Gastrocnemius medialis (tissue), 4 donors: ENCODE data around the gene SMOC1. TPM values are rescaled to one million over a fixed set of nuclear protein-coding genes. Genes with fewer than 3 reads are reported as not detected.

Experiments
- ATAC-seq, 2 donors: fragments of 150-250 bp; one replicate each; pipeline ENCODE4 v1.9.1; 2016
- DNase-seq, 2 donors: peaks; one replicate each; pipeline ENCODE4 v3.0.0-alpha.2; 2019
- H3K27ac ChIP-seq, 4 donors: fragments of 200-600 bp; sonication (generic); 1 replicate in 1 of 4; 2 replicates in 3 of 4; pipeline ENCODE4 v1.5.1; 2016 to 2018; ENCODE audit warnings: mild to moderate bottlenecking in 2 of 4, moderate library complexity in 1 of 4
- H3K27me3 ChIP-seq, 3 donors: fragments of 200-600 bp; sonication (generic) in 2 of 3; 1 replicate in 1 of 3; 2 replicates in 2 of 3; pipeline versions ENCODE4 v1.5.1 to v1.6.0; 2016 to 2019; ENCODE audit warnings: mild to moderate bottlenecking in 1 of 3, moderate library complexity in 1 of 3
- H3K36me3 ChIP-seq, 2 donors: fragments of 200-600 bp; sonication (generic) in 1 of 2; one replicate each; pipeline ENCODE4 v1.5.1; 2017 to 2018
- H3K4me1 ChIP-seq, 2 donors: fragments of 200-600 bp; sonication (generic) in 1 of 2; one replicate each; pipeline ENCODE4 v1.5.1; 2016 to 2017; ENCODE audit warnings: mild to moderate bottlenecking in 2 of 2
- H3K4me3 ChIP-seq, 4 donors: fragments of 200-600 bp; sonication (generic) in 3 of 4; 1 replicate in 1 of 4; 2 replicates in 3 of 4; pipeline ENCODE4 v1.5.1; 2016 to 2019; ENCODE audit warnings: mild to moderate bottlenecking in 2 of 4
- H3K9me3 ChIP-seq, 3 donors: fragments of 200-600 bp; sonication (generic) in 2 of 3; 1 replicate in 1 of 3; 2 replicates in 2 of 3; pipeline ENCODE4 v1.5.1; 2016 to 2019
- POLR2A ChIP-seq, 2 donors: fragments of 450-650 bp; IDR thresholded peaks; one replicate each; pipeline ENCODE4 v1.6.1; 2017; ENCODE audit warnings: antibody characterized with exemption in 2 of 2, mild to moderate bottlenecking in 2 of 2, moderate library complexity in 2 of 2
- in situ Hi-C, 4 donors: fragments of 200-750 bp; cut with MboI; loops; one replicate each; pipeline versions ENCODE4 v1.15.0 to v1.8.0; 2017; ENCODE audit warnings: low sequenced_read_pairs in 4 of 4
- intact Hi-C: fragments of 100-400 bp; cut with DNase I; formaldehyde crosslinking; loops from one replicate; pipeline ENCODE4 v1.15.1; 2023; ENCODE audit warnings: low total_unique reads
- total RNA-seq, 4 donors: library from RNA; depleted of rRNA; stranded (reverse); fragments of >200 nt; gene quantifications; one replicate each; pipeline versions ENCODE4 v1.1.0 to v1.2.3, GENCODE V29; 2016
- TF ChIP-seq, protein P1 (sequence below), 5 experiments: fragments of 450-650 bp in 3 of 5; fragments of 200-600 bp in 2 of 5; sonication (generic) in 2 of 5; IDR thresholded peaks in 4 of 5; conservative IDR thresholded peaks in 1 of 5; 1 replicate in 4 of 5; 2 replicates in 1 of 5; pipeline ENCODE4 v1.5.1; 2016 to 2019; ENCODE audit warnings: antibody characterized with exemption in 5 of 5, mild to moderate bottlenecking in 3 of 5, moderate library complexity in 3 of 5

SMOC1 gene
- total RNA-seq, 4 donors from 2014 or later = 2.7 to 10.2 (median 7.8) TPM

- Histone ChIP-seq H3K36me3 (no peaks in the 10 kb centered on the region), H3K4me1 (no peaks in the 10 kb centered on the region), H3K9me3 (no peaks in the 10 kb centered on the region), H3K27me3 (no peaks in the 10 kb centered on the region), H3K27ac (no peak overlapping the region), H3K4me3 (no peak overlapping the region)
- in situ Hi-C loops (no loop called here), intact Hi-C loops (no loop called here)
- DNase-seq (no peak), ATAC-seq (no peak)
- TF ChIP-seq, protein P1, sequence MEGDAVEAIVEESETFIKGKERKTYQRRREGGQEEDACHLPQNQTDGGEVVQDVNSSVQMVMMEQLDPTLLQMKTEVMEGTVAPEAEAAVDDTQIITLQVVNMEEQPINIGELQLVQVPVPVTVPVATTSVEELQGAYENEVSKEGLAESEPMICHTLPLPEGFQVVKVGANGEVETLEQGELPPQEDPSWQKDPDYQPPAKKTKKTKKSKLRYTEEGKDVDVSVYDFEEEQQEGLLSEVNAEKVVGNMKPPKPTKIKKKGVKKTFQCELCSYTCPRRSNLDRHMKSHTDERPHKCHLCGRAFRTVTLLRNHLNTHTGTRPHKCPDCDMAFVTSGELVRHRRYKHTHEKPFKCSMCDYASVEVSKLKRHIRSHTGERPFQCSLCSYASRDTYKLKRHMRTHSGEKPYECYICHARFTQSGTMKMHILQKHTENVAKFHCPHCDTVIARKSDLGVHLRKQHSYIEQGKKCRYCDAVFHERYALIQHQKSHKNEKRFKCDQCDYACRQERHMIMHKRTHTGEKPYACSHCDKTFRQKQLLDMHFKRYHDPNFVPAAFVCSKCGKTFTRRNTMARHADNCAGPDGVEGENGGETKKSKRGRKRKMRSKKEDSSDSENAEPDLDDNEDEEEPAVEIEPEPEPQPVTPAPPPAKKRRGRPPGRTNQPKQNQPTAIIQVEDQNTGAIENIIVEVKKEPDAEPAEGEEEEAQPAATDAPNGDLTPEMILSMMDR (IDR thresholded peaks at IDR 0.05 in 4 of 5, conservative IDR thresholded peaks at IDR 0.05 in 1 of 5) = no peak
- TF ChIP-seq POLR2A (IDR thresholded peaks at IDR 0.05) = no peak
These were observed 199.1 kb downstream of the SMOC1 start for GRCh38 chr14:70078329-70078728.

DNA sequence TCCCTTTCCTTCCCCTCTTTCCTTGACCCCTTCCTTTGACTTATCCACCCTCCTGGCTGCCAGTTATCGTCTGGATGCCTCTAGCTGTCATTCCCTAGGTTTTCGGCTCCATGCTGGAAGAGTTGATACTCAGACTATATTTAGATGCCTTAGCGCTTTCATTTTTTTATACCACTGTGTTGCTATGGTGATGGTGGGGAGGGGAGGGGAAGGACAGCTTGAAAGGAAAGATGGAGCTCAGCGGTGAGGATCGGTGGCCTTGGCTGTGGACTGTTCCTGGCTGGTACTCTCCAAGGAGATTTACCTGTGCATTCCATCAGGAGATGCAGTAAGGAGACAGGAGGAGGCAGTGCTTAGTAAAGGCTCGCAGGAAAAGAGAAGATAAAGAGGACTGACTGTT is 200.9 kb downstream of the SMOC1 start:
- TF ChIP-seq, protein P1 (IDR thresholded peaks at IDR 0.05 in 4 of 5, conservative IDR thresholded peaks at IDR 0.05 in 1 of 5) = no peak
- TF ChIP-seq POLR2A (IDR thresholded peaks at IDR 0.05) = no peak
- Histone ChIP-seq H3K4me1 (peaks cover 0 to under 1% of the 10 kb centered on the region in 2 donors), H3K27ac (no peak overlapping the region), H3K36me3 (no peaks in the 10 kb centered on the region), H3K9me3 (no peaks in the 10 kb centered on the region), H3K27me3 (no peaks in the 10 kb centered on the region), H3K4me3 (no peak overlapping the region)
- ATAC-seq (no peak), DNase-seq (no peak)
- intact Hi-C loops = no loop called here
- in situ Hi-C loops = no loop called here

Other genes starting within 250 kb of the SMOC1 start
- gene SRSF5, start 112.3 kb upstream of the SMOC1 start, total RNA-seq = 100 to 1,000 TPM in 1 of 4 donors, 10 to 100 TPM in 3; 57.5 to 113 (median 84.6) TPM
- under 1 TPM in 2 of 4 donors, not detected in 2; 0.22 to 0.23 TPM for gene SLC10A1, start 82.2 kb upstream of the SMOC1 start, total RNA-seq